ENCODE data around the gene GALP. TPM values are rescaled to one million over a fixed set of nuclear protein-coding genes. Genes with fewer than 3 reads are reported as not detected.
"Not testable (repeated sequence)": the region's sequence is repeated elsewhere in the genome, so short reads cannot be mapped to it uniquely, and the experiment has no call there.

GALP gene
- total and polyA plus RNA-seq, 2 donors (not counting 1 experiment from before 2014, with no cell fraction given): not detected

DNA sequence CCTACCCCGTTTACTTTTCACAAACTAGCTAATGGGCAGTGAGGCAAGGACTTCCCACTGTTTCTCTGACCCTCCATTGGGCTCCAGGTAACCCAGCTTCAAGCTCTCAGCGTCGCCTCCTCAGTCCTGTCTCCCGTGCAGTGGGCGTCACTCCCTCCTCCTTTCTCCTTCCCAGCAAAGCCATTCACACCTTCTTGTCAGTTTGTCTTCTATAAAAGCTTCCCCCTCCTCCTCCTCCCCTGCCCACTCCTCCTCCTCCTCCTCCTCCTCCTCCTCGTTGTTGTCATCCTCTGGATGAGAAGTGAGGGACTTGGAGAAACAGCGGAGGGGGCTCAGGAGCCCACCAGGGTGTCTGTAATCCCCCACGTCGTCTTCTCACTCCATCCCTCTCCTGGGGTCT, 1.7 kb upstream of the GALP start:
- Histone ChIP-seq H3K4me2 (replicated peaks; ENCODE audit: low read depth, low read length, poor library complexity, severe bottlenecking) (no peak overlapping the region), H3K9me3 (ENCODE audit: control extremely low read depth in 1 of 3, control insufficient read depth in 2 of 3, insufficient read depth in 1 of 3, low read length in 2 of 3) (no peaks in the 10 kb centered on the region), H3K9ac (ENCODE audit: low read length) (no peak overlapping the region), H4K20me1 (ENCODE audit: control insufficient read depth, insufficient read depth, low read length, poor library complexity, severe bottlenecking) (no peaks in the 10 kb centered on the region), H3K36me3 (replicated peaks in 1 of 2; ENCODE audit: control extremely low read depth in 1 of 2, control insufficient read depth in 1 of 2, extremely low read depth in 1 of 2, insufficient read depth in 2 of 2, low read length in 1 of 2) (no peaks in the 10 kb centered on the region), H3K79me2 (ENCODE audit: control insufficient read depth, insufficient read depth, low read length) (no peaks in the 10 kb centered on the region), H3K27me3 (replicated peaks in 1 of 4; ENCODE audit: control extremely low read depth in 1 of 4, control insufficient read depth in 3 of 4, insufficient read depth in 4 of 4, low read length in 3 of 4) (no peaks in the 10 kb centered on the region), H3K27ac (ENCODE audit: low read length in 2 of 2) (no peak overlapping the region), H3K4me1 (ENCODE audit: control insufficient read depth in 2 of 2, insufficient read depth in 2 of 2, low read length in 2 of 2) (peaks cover 2 to 3% of the 10 kb centered on the region in 2 donors), H2AFZ (ENCODE audit: insufficient read depth, low read depth, low read length, poor library complexity, severe bottlenecking) (no peak overlapping the region), H3K4me3 (ENCODE audit: control extremely low read depth in 1 of 5, extremely low read depth in 1 of 5, insufficient read depth in 1 of 5, low read depth in 2 of 5, low read length in 4 of 5) (no peak overlapping the region)
- no peaks in the 10 kb centered on the region for H3K9me3 Mint-ChIP-seq (ENCODE audit: insufficient read depth)
- POLR2A ChIA-PET: no interaction called here
- peaks cover 2% of the 10 kb centered on the region for H3K4me1 Mint-ChIP-seq
- ATAC-seq (ENCODE audit: low read depth) (no peak), DNase-seq (no peak)
- H3K27me3 Mint-ChIP-seq: peaks cover 18% of the 10 kb centered on the region
- H3K4me3 Mint-ChIP-seq: no peak overlapping the region
- no peak for TF ChIP-seq EZH2 (IDR thresholded peaks at IDR 0.05; ENCODE audit: borderline replicate concordance, insufficient read depth, low read depth, low read length, poor library complexity, severe bottlenecking)
- TF ChIP-seq, protein P1, sequence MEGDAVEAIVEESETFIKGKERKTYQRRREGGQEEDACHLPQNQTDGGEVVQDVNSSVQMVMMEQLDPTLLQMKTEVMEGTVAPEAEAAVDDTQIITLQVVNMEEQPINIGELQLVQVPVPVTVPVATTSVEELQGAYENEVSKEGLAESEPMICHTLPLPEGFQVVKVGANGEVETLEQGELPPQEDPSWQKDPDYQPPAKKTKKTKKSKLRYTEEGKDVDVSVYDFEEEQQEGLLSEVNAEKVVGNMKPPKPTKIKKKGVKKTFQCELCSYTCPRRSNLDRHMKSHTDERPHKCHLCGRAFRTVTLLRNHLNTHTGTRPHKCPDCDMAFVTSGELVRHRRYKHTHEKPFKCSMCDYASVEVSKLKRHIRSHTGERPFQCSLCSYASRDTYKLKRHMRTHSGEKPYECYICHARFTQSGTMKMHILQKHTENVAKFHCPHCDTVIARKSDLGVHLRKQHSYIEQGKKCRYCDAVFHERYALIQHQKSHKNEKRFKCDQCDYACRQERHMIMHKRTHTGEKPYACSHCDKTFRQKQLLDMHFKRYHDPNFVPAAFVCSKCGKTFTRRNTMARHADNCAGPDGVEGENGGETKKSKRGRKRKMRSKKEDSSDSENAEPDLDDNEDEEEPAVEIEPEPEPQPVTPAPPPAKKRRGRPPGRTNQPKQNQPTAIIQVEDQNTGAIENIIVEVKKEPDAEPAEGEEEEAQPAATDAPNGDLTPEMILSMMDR (IDR thresholded peaks at IDR 0.05): no peak
- CTCF ChIA-PET: interaction anchor here (0.6 to 16.2 kb wide), 4 partner anchors 10 to 108 kb away, joined by 3 to 196 read pairs (median 20); no protein-coding TSS in a partner anchor
- 76% methylated on average over 5 of the region's 9 CpGs for WGBS (ENCODE audit: insufficient coverage)
- intact Hi-C loops (cut with micrococcal nuclease): no loop called here
- H3K27ac Mint-ChIP-seq: no peak overlapping the region

DNA sequence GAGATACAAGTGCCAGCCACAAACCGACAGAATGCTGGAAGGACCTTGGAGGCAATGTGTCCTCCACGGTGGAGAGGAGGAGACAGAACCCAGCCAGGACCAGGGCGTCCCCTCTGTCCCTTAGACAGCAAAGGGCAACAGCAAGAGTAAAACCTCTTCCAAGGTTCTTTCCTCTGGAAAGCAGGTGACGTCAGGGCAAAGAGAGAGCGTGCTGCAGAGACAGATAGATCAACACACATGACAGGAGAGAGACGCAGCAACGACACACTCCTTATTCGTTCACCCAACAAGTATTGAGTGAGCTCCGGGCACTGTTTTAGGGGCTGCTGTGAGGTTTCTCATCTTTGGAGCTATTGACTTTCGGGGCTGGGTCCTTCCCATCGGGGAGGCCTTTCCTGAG, 1.3 kb upstream of the GALP start:
- CTCF ChIA-PET: interaction anchor here (0.6 to 16.2 kb wide), 4 partner anchors 79 to 793 kb away, joined by 3 to 196 read pairs (median 21); no protein-coding TSS in a partner anchor
- TF ChIP-seq, protein P1 (IDR thresholded peaks at IDR 0.05): no peak
- no peak for TF ChIP-seq EZH2 (IDR thresholded peaks at IDR 0.05; ENCODE audit: borderline replicate concordance, insufficient read depth, low read depth, low read length, poor library complexity, severe bottlenecking)
- no peak overlapping the region for H3K27ac ChIP-seq (ENCODE audit: low read length in 2 of 2)
- POLR2A ChIA-PET: no interaction called here
- no peak overlapping the region for H3K9ac ChIP-seq (ENCODE audit: low read length)
- no peak overlapping the region for H3K4me3 ChIP-seq (ENCODE audit: control extremely low read depth in 1 of 5, extremely low read depth in 1 of 5, insufficient read depth in 1 of 5, low read depth in 2 of 5, low read length in 4 of 5)
- peaks cover 2 to 3% of the 10 kb centered on the region in 2 donors for H3K4me1 ChIP-seq (ENCODE audit: control insufficient read depth in 2 of 2, insufficient read depth in 2 of 2, low read length in 2 of 2)
- Mint-ChIP-seq H3K4me1 (peaks cover 2% of the 10 kb centered on the region), H3K27me3 (peaks cover 18% of the 10 kb centered on the region), H3K27ac (no peak overlapping the region), H3K4me3 (no peak overlapping the region), H3K9me3 (ENCODE audit: insufficient read depth) (no peaks in the 10 kb centered on the region)
- H3K27me3 ChIP-seq (replicated peaks in 1 of 4; ENCODE audit: control extremely low read depth in 1 of 4, control insufficient read depth in 3 of 4, insufficient read depth in 4 of 4, low read length in 3 of 4): no peaks in the 10 kb centered on the region
- H4K20me1 ChIP-seq (ENCODE audit: control insufficient read depth, insufficient read depth, low read length, poor library complexity, severe bottlenecking): no peaks in the 10 kb centered on the region
- H3K36me3 ChIP-seq (replicated peaks in 1 of 2; ENCODE audit: control extremely low read depth in 1 of 2, control insufficient read depth in 1 of 2, extremely low read depth in 1 of 2, insufficient read depth in 2 of 2, low read length in 1 of 2): no peaks in the 10 kb centered on the region
- WGBS (ENCODE audit: insufficient coverage): 75% methylated on average over 7 of the region's 11 CpGs
- DNase-seq (no peak), ATAC-seq (ENCODE audit: low read depth) (no peak)
- H3K79me2 ChIP-seq (ENCODE audit: control insufficient read depth, insufficient read depth, low read length): no peaks in the 10 kb centered on the region
- H3K9me3 ChIP-seq (ENCODE audit: control extremely low read depth in 1 of 3, control insufficient read depth in 2 of 3, insufficient read depth in 1 of 3, low read length in 2 of 3): no peaks in the 10 kb centered on the region
- H3K4me2 ChIP-seq (replicated peaks; ENCODE audit: low read depth, low read length, poor library complexity, severe bottlenecking): no peak overlapping the region
- H2AFZ ChIP-seq (ENCODE audit: insufficient read depth, low read depth, low read length, poor library complexity, severe bottlenecking): no peak overlapping the region
- intact Hi-C loops (cut with micrococcal nuclease): no loop called here

DNA sequence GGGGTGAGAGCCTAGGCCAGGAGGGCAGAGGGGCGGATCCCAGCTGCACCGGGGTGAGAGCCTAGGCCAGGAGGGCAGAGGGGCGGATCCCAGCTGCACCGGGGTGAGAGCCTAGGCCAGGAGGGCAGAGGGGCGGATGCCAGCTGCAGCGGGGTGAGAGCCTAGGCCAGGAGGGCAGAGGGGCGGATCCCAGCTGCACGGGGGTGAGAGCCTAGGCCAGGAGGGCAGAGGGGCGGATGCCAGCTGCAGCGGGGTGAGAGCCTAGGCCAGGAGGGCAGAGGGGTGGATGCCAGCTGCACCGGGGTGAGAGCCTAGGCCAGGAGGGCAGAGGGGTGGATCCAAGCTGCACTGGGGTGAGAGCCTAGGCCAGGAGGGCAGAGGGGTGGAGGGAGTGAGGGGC, 502 bp downstream of the GALP start:
- CTCF ChIA-PET: interaction anchor here (1.3 to 16.2 kb wide), 2 partner anchors 99 to 110 kb away, joined by 4 to 196 read pairs; no protein-coding TSS in a partner anchor
- peaks cover 12% of the 10 kb centered on the region for H3K27me3 Mint-ChIP-seq
- intact Hi-C loops (cut with micrococcal nuclease); H3K79me2 ChIP-seq (ENCODE audit: control insufficient read depth, insufficient read depth, low read length); H3K4me1 ChIP-seq (ENCODE audit: control insufficient read depth in 2 of 2, insufficient read depth in 2 of 2, low read length in 2 of 2); H4K20me1 ChIP-seq (ENCODE audit: control insufficient read depth, insufficient read depth, low read length, poor library complexity, severe bottlenecking); H3K27ac ChIP-seq (ENCODE audit: low read length in 2 of 2); H3K9me3 ChIP-seq (ENCODE audit: control extremely low read depth in 1 of 3, control insufficient read depth in 2 of 3, insufficient read depth in 1 of 3, low read length in 2 of 3); ATAC-seq (ENCODE audit: low read depth); H3K4me2 ChIP-seq (replicated peaks; ENCODE audit: low read depth, low read length, poor library complexity, severe bottlenecking); H3K4me3 Mint-ChIP-seq; H3K4me3 ChIP-seq (ENCODE audit: control extremely low read depth in 1 of 5, extremely low read depth in 1 of 5, insufficient read depth in 1 of 5, low read depth in 2 of 5, low read length in 4 of 5); H3K9me3 Mint-ChIP-seq (ENCODE audit: insufficient read depth); H3K27me3 ChIP-seq (replicated peaks in 1 of 4; ENCODE audit: control extremely low read depth in 1 of 4, control insufficient read depth in 3 of 4, insufficient read depth in 4 of 4, low read length in 3 of 4); DNase-seq; POLR2A ChIA-PET; H2AFZ ChIP-seq (ENCODE audit: insufficient read depth, low read depth, low read length, poor library complexity, severe bottlenecking); H3K27ac Mint-ChIP-seq; H3K9ac ChIP-seq (ENCODE audit: low read length); H3K36me3 ChIP-seq (replicated peaks in 1 of 2; ENCODE audit: control extremely low read depth in 1 of 2, control insufficient read depth in 1 of 2, extremely low read depth in 1 of 2, insufficient read depth in 2 of 2, low read length in 1 of 2); H3K4me1 Mint-ChIP-seq: not testable (repeated sequence)
- 100% methylated on average over 2 of the region's 11 CpGs for WGBS (ENCODE audit: insufficient coverage)
